Endothelial cell of umbilical vein (primary cell): Measurements from ENCODE around the gene SIPA1L3. TPM values are rescaled to one million over a fixed set of nuclear protein-coding genes. Genes with fewer than 3 reads are reported as not detected.
"Not testable (repeated sequence)": the region's sequence is repeated elsewhere in the genome, so short reads cannot be mapped to it uniquely, and the experiment has no call there.

Experiments used
- BruUV-seq: library from RNA; stranded (reverse); fragments of 400-500 nt; replicated peaks from 2 replicates; lab custom pipeline; 2021; lab: Mats Ljungman, UMichigan
- CTCF ChIA-PET: fragments of 300-600, 350-600 bp; sonication (Branson Sonifier 250); formaldehyde crosslinking; loops from one replicate; lab custom pipeline; 2021; ENCODE audit warnings: antibody characterized with exemption, inconsistent platforms; lab: Charles Lee
- POLR2A ChIA-PET: fragments of 300-600, 350-600 bp; sonication (Branson Sonifier 250); formaldehyde crosslinking; loops from one replicate; lab custom pipeline; 2021; ENCODE audit warnings: antibody characterized with exemption, inconsistent platforms; lab: Charles Lee
- DNase-seq: peaks from one replicate; pipeline ENCODE4 v3.0.0-alpha.2; 2011; ENCODE audit warnings: low read depth, low spot score
- FAIRE-seq: peaks from 2 replicates; lab custom pipeline; 2011; peaks lifted over from hg19 to GRCh38; lab: Jason Lieb, UNC
- H2AFZ ChIP-seq: 2 replicates; pipeline ENCODE4 v1.6.0; 2012; ENCODE audit warnings: low read depth, low read length, control low read depth, inconsistent platforms
- H3K27ac ChIP-seq: 2 replicates; pipeline ENCODE4 v1.5.1; 2011; ENCODE audit warnings: low read depth, mild to moderate bottlenecking, control low read depth, low read length, moderate library complexity; ENCODE audit not compliant: insufficient read depth
- H3K27me3 ChIP-seq, 2 experiments: 2 replicates each; pipeline versions ENCODE4 v1.6.0 to v1.6.1; 2011; ENCODE audit warnings: low read length in 2 of 2, mixed read lengths in 1 of 2; ENCODE audit not compliant: control insufficient read depth in 2 of 2, insufficient read depth in 2 of 2
- H3K36me3 ChIP-seq, 2 experiments: 2 replicates in 1 of 2; 3 replicates in 1 of 2; pipeline ENCODE4 v1.5.1; 2011; ENCODE audit warnings: low read length in 2 of 2, mild to moderate bottlenecking in 1 of 2, moderate library complexity in 1 of 2; ENCODE audit not compliant: control insufficient read depth in 2 of 2, insufficient read depth in 2 of 2; ENCODE audit errors: extremely low read depth in 1 of 2
- H3K4me1 ChIP-seq: 3 replicates; pipeline ENCODE4 v1.5.1; 2011; ENCODE audit warnings: mild to moderate bottlenecking, low read length; ENCODE audit not compliant: control insufficient read depth, insufficient read depth; ENCODE audit errors: extremely low read depth
- H3K4me2 ChIP-seq: 2 replicates; pipeline ENCODE4 v1.6.1; 2011; ENCODE audit warnings: low read length, control low read depth, mixed read lengths; ENCODE audit not compliant: insufficient read depth
- H3K4me3 ChIP-seq, 3 experiments: fragments of 200-600 bp in 1 of 3; sonication (generic), shearing (Covaris generic) in 1 of 3; replicated peaks in 1 of 3; 2 replicates each; pipeline ENCODE4 v1.5.1; 2011 to 2016; ENCODE audit warnings: control low read depth in 3 of 3, low read length in 3 of 3, mild to moderate bottlenecking in 2 of 3, inconsistent platforms in 1 of 3, low read depth in 1 of 3, moderate library complexity in 1 of 3; ENCODE audit not compliant: insufficient read depth in 1 of 3
- H3K79me2 ChIP-seq: 2 replicates; pipeline ENCODE4 v1.6.0; 2012; ENCODE audit warnings: low read length, inconsistent platforms; ENCODE audit not compliant: control insufficient read depth, insufficient read depth
- H3K9ac ChIP-seq: replicated peaks from 2 replicates; pipeline ENCODE3; 2011; ENCODE audit warnings: low read length, control low read depth; ENCODE audit not compliant: insufficient read depth; ENCODE audit errors: extremely low read depth
- H3K9me1 ChIP-seq: replicated peaks from 3 replicates; pipeline ENCODE4 v1.6.0; 2011; ENCODE audit warnings: mild to moderate bottlenecking, low read length; ENCODE audit not compliant: control insufficient read depth, insufficient read depth; ENCODE audit errors: extremely low read depth
- H3K9me3 ChIP-seq: replicated peaks from 2 replicates; pipeline ENCODE4 v1.5.1; 2012; ENCODE audit warnings: low read length, inconsistent platforms; ENCODE audit not compliant: control insufficient read depth, insufficient read depth
- H4K20me1 ChIP-seq: replicated peaks from 2 replicates; pipeline ENCODE3; 2011; ENCODE audit warnings: mild to moderate bottlenecking, low read length; ENCODE audit not compliant: control insufficient read depth, insufficient read depth; ENCODE audit errors: extremely low read depth
- EZH2 ChIP-seq: IDR thresholded peaks from 2 replicates; pipeline ENCODE4 v1.6.1; 2012; ENCODE audit warnings: borderline replicate concordance, low read depth, mild to moderate bottlenecking, moderate library complexity, low read length, inconsistent platforms; ENCODE audit not compliant: severe bottlenecking
- FOS ChIP-seq: IDR thresholded peaks from 2 replicates; pipeline ENCODE4 v1.6.1; 2011; ENCODE audit warnings: mild to moderate bottlenecking, low read length, moderate library complexity, borderline replicate concordance; ENCODE audit not compliant: insufficient read depth
- GATA2 ChIP-seq: IDR thresholded peaks from 2 replicates; pipeline ENCODE4 v1.7.0; 2011; ENCODE audit warnings: low read depth, mild to moderate bottlenecking, moderate library complexity, mixed read lengths, low read length; ENCODE audit not compliant: insufficient read length, insufficient read depth
- JUN ChIP-seq: IDR thresholded peaks from 2 replicates; pipeline ENCODE4 v1.6.1; 2011; ENCODE audit warnings: borderline replicate concordance, low read depth; ENCODE audit not compliant: insufficient read length, insufficient read depth
- MYC ChIP-seq: IDR thresholded peaks from one replicate; pipeline ENCODE4 v1.6.1; 2011; ENCODE audit warnings: mild to moderate bottlenecking, low read depth, low read length
- POLR2A ChIP-seq: IDR thresholded peaks from 2 replicates; pipeline ENCODE4 v1.6.1; 2012; ENCODE audit warnings: low read depth, mild to moderate bottlenecking, control low read depth, low read length
- POLR2AphosphoS5 ChIP-seq: IDR thresholded peaks from 2 replicates; pipeline ENCODE4 v1.6.1; 2012; ENCODE audit warnings: low read depth, mild to moderate bottlenecking, control low read depth, low read length, moderate library complexity; ENCODE audit not compliant: insufficient read depth
- dilution Hi-C: fragments of 300-500 bp; cut with MboI; formaldehyde crosslinking; loops from one replicate; pipeline ENCODE4 v1.15.0; 2019; ENCODE audit warnings: low sequenced_read_pairs; ENCODE audit not compliant: extremely low pct_ligation_motif_present
- intact Hi-C: fragments of 100-400 bp; cut with micrococcal nuclease; formaldehyde crosslinking; loops from one replicate; pipeline ENCODE4 v1.10.0; 2022
- polyA plus RNA-seq, 4 experiments: library from polyadenylated mRNA; depleted of rRNA in 3 of 4; stranded (reverse) in 3 of 4; unstranded in 1 of 4; fragments of >200 nt; gene quantifications; 2 replicates each; pipeline versions ENCODE4 v1.2.1 to v1.2.3, GENCODE V29; 2011 to 2012; ENCODE audit warnings: missing spikeins in 1 of 4
- total RNA-seq: library from RNA; stranded (reverse); gene quantifications from 2 replicates; pipeline ENCODE4 v1.2.3, GENCODE V29; 2021
- TF ChIP-seq, protein P1 (sequence below), 2 donors: IDR thresholded peaks; 1 replicate in 1 of 2; 2 replicates in 1 of 2; pipeline ENCODE4 v1.5.1; 2011; ENCODE audit warnings: low read length in 2 of 2, mild to moderate bottlenecking in 2 of 2, moderate library complexity in 2 of 2, control low read depth in 1 of 2, inconsistent platforms in 1 of 2, low read depth in 1 of 2; ENCODE audit not compliant: insufficient read depth in 1 of 2; ENCODE audit errors: extremely low read depth in 1 of 2
- TF ChIP-seq, protein P2 (sequence below): IDR thresholded peaks from 2 replicates; pipeline ENCODE4 v1.6.1; 2011; ENCODE audit not compliant: insufficient read depth, insufficient read length

SIPA1L3 gene
- total and polyA plus RNA-seq, 2 donors (not counting 3 experiments of a cell fraction or from before 2014, with no cell fraction given): 14.2 to 47.2 TPM

DNA sequence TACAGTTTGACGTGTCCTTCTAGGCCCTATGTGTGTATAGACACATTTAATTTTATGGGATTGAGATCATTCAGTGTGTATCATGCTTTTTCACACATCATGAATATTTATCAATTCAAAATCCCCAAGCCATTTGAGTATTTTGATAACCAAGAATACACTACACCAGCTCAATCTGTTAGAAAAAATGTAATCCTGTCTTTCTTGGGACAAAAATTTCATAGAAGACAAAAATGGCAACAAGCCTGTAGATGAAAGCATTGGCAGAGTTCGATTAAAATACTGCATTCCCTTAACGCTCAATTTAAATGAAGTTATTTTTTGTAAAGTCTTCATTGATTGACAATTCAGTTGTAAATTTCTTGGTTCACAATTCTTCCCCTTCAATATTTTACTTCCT is 42.5 kb upstream of the SIPA1L3 start:
- CTCF ChIA-PET: no interaction called here
- H3K4me3 ChIP-seq: no peak overlapping the region
- H3K9me1 ChIP-seq: no peaks in the 10 kb centered on the region
- H3K4me1 ChIP-seq: no peaks in the 10 kb centered on the region
- no peaks in the 10 kb centered on the region for H3K9me3 ChIP-seq
- H3K27ac ChIP-seq: no peak overlapping the region
- BruUV-seq: no TSS peak
- dilution Hi-C loops (no loop called here), intact Hi-C loops (no loop called here)
- H3K79me2 ChIP-seq: no peaks in the 10 kb centered on the region
- H3K36me3 ChIP-seq: no peaks in the 10 kb centered on the region
- H4K20me1 ChIP-seq: no peaks in the 10 kb centered on the region
- H2AFZ ChIP-seq: no peak overlapping the region
- FAIRE-seq (no peak), DNase-seq (no peak)
- no peak for TF ChIP-seq GATA2
- TF ChIP-seq POLR2A: no peak
- TF ChIP-seq, protein P1, sequence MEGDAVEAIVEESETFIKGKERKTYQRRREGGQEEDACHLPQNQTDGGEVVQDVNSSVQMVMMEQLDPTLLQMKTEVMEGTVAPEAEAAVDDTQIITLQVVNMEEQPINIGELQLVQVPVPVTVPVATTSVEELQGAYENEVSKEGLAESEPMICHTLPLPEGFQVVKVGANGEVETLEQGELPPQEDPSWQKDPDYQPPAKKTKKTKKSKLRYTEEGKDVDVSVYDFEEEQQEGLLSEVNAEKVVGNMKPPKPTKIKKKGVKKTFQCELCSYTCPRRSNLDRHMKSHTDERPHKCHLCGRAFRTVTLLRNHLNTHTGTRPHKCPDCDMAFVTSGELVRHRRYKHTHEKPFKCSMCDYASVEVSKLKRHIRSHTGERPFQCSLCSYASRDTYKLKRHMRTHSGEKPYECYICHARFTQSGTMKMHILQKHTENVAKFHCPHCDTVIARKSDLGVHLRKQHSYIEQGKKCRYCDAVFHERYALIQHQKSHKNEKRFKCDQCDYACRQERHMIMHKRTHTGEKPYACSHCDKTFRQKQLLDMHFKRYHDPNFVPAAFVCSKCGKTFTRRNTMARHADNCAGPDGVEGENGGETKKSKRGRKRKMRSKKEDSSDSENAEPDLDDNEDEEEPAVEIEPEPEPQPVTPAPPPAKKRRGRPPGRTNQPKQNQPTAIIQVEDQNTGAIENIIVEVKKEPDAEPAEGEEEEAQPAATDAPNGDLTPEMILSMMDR (IDR thresholded peaks at IDR 0.05; ENCODE audit: extremely low read depth in 1 of 2, insufficient read depth in 1 of 2, low read depth in 1 of 2, low read length in 2 of 2): no peak
- no peak for TF ChIP-seq JUN
- no peak for TF ChIP-seq MYC
- no peak for TF ChIP-seq POLR2AphosphoS5
- TF ChIP-seq, protein P2, sequence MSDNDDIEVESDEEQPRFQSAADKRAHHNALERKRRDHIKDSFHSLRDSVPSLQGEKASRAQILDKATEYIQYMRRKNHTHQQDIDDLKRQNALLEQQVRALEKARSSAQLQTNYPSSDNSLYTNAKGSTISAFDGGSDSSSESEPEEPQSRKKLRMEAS: no peak
- TF ChIP-seq FOS: no peak
- no peak for TF ChIP-seq EZH2
- H3K9ac ChIP-seq: no peak overlapping the region
- no peak overlapping the region for H3K4me2 ChIP-seq
- POLR2A ChIA-PET: no interaction called here
- H3K27me3 ChIP-seq: no peaks in the 10 kb centered on the region

DNA sequence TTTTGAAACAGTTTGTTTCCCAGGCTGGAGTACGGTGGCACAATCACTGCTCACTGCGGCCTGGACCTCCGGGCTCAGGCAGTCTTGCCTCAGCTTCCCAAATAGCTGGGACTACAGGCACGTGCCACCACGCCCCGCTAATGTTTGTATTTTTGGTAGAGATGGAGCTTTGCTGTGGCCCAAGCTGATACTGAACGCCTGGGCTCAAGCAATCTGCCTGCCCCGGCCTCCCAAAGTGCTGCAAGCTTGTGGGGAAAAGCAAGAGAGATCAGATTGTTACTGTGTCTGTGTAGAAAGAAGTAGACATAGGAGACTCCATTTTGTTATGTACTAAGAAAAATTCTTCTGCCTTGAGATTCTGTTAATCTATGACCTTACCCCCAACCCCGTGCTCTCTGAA is 41.1 kb upstream of the SIPA1L3 start:
- H3K36me3 ChIP-seq, H4K20me1 ChIP-seq, FAIRE-seq, H3K4me1 ChIP-seq, POLR2A ChIA-PET, H2AFZ ChIP-seq, dilution Hi-C loops, H3K27me3 ChIP-seq, H3K79me2 ChIP-seq, H3K27ac ChIP-seq, DNase-seq, H3K9me1 ChIP-seq, BruUV-seq, H3K9me3 ChIP-seq, H3K9ac ChIP-seq, H3K4me2 ChIP-seq, intact Hi-C loops, CTCF ChIA-PET, H3K4me3 ChIP-seq: not testable (repeated sequence)
